HEK293 (cell line): Measurements from ENCODE around the gene DIDO1.

Experiments used
- CTCF ChIA-PET: fragments of 350-600 bp; formaldehyde crosslinking; extraction: SDS; loops from one replicate; lab custom pipeline; 2021; ENCODE audit warnings: antibody characterized with exemption; lab: Yijun Ruan, JAX
- POLR2A ChIA-PET: fragments of 300-600 bp; formaldehyde crosslinking; extraction: SDS; loops from one replicate; lab custom pipeline; 2020; ENCODE audit warnings: antibody characterized with exemption, inconsistent platforms; lab: Yijun Ruan, JAX
- H3K27ac ChIP-seq: fragments of 200-500 bp; sonication (Bioruptor generic); 2 replicates; pipeline ENCODE4 v1.5.1; 2014; ENCODE audit warnings: low read depth, low read length, control low read depth, inconsistent platforms; ENCODE audit errors: extremely low read depth
- H3K36me3 ChIP-seq, 2 experiments: fragments of 200-500 bp in 1 of 2; sonication (Bioruptor generic) in 1 of 2; 1 replicate in 1 of 2; 2 replicates in 1 of 2; pipeline ENCODE4 v1.5.1; 2014 to 2017; ENCODE audit warnings: inconsistent platforms in 2 of 2, low read length in 2 of 2; ENCODE audit not compliant: control insufficient read depth in 2 of 2, insufficient read depth in 1 of 2
- H3K4me1 ChIP-seq: fragments of 200-500 bp; sonication (Bioruptor generic); 2 replicates; pipeline ENCODE4 v1.5.1; 2014; ENCODE audit warnings: mild to moderate bottlenecking, low read length, inconsistent platforms; ENCODE audit not compliant: control insufficient read depth, insufficient read depth
- H3K4me3 ChIP-seq: 2 replicates; pipeline ENCODE4 v1.5.1; 2011; ENCODE audit warnings: low read depth, mild to moderate bottlenecking, control low read depth, low read length, moderate library complexity
- H3K9me3 ChIP-seq: fragments of 200-500 bp; sonication (Bioruptor generic); 2 replicates; pipeline ENCODE4 v1.5.1; 2014; ENCODE audit warnings: low read depth, low read length, inconsistent platforms; ENCODE audit not compliant: control insufficient read depth, insufficient read depth
- HOXC10 ChIP-seq: sonication (generic); formaldehyde crosslinking; IDR thresholded peaks from 2 replicates; pipeline ENCODE4 v1.8.1; 2023; ENCODE audit warnings: mild to moderate bottlenecking, missing genetic modification reagents
- KLF16 ChIP-seq: fragments of 450-650 bp; formaldehyde crosslinking; IDR thresholded peaks from 2 replicates; pipeline ENCODE4 v1.5.1; 2017; ENCODE audit warnings: missing biosample characterization, missing genetic modification characterization
- KLF7 ChIP-seq: fragments of 450-650 bp; formaldehyde crosslinking; IDR thresholded peaks from 2 replicates; pipeline ENCODE4 v1.5.1; 2016; ENCODE audit warnings: missing biosample characterization, missing genetic modification characterization, borderline replicate concordance
- MEIS1 ChIP-seq: sonication (generic); formaldehyde crosslinking; IDR thresholded peaks from 2 replicates; pipeline ENCODE4 v1.8.1; 2022; ENCODE audit warnings: missing genetic modification reagents, mild to moderate bottlenecking, borderline replicate concordance
- SCRT2 ChIP-seq: fragments of 450-650 bp; formaldehyde crosslinking; IDR thresholded peaks from 2 replicates; pipeline ENCODE4 v1.5.1; 2016; ENCODE audit warnings: missing biosample characterization, missing genetic modification characterization
- SP3 ChIP-seq: fragments of 450-650 bp; formaldehyde crosslinking; IDR thresholded peaks from 2 replicates; pipeline ENCODE4 v1.5.1; 2016; ENCODE audit warnings: missing biosample characterization, missing genetic modification characterization
- YY1 ChIP-seq: fragments of 450-650 bp; formaldehyde crosslinking; IDR thresholded peaks from 2 replicates; pipeline ENCODE4 v1.5.1; 2018; ENCODE audit warnings: missing biosample characterization, missing genetic modification characterization
- ZBTB17 ChIP-seq: fragments of 450-650 bp; formaldehyde crosslinking; IDR thresholded peaks from 2 replicates; pipeline ENCODE4 v1.5.1; 2016; ENCODE audit warnings: missing biosample characterization, missing genetic modification characterization
- ZBTB8A ChIP-seq: fragments of 450-650 bp; formaldehyde crosslinking; IDR thresholded peaks from 2 replicates; pipeline ENCODE4 v1.5.1; 2016; ENCODE audit warnings: missing biosample characterization, missing genetic modification characterization
- ZFP37 ChIP-seq: fragments of 450-650 bp; formaldehyde crosslinking; IDR thresholded peaks from 2 replicates; pipeline ENCODE4 v1.5.1; 2016; ENCODE audit warnings: missing biosample characterization, missing genetic modification characterization
- ZNF157 ChIP-seq: fragments of 450-650 bp; formaldehyde crosslinking; IDR thresholded peaks from 2 replicates; pipeline ENCODE4 v1.5.1; 2016; ENCODE audit warnings: missing biosample characterization, missing genetic modification characterization
- ZNF175 ChIP-seq: fragments of 450-650 bp; formaldehyde crosslinking; IDR thresholded peaks from 2 replicates; pipeline ENCODE4 v1.5.1; 2016; ENCODE audit warnings: missing biosample characterization, missing genetic modification characterization
- ZNF423 ChIP-seq: fragments of 450-650 bp; formaldehyde crosslinking; IDR thresholded peaks from 2 replicates; pipeline ENCODE4 v1.5.1; 2016; ENCODE audit warnings: missing biosample characterization, missing genetic modification characterization
- ZNF548 ChIP-seq: fragments of 450-650 bp; formaldehyde crosslinking; IDR thresholded peaks from 2 replicates; pipeline ENCODE4 v1.5.1; 2016; ENCODE audit warnings: missing biosample characterization, missing genetic modification characterization
- ZNF596 ChIP-seq: fragments of 450-650 bp; IDR thresholded peaks from 2 replicates; pipeline ENCODE4 v1.5.0; 2018; ENCODE audit warnings: missing biosample characterization, mild to moderate bottlenecking, missing genetic modification characterization, moderate library complexity
- ZNF843 ChIP-seq: fragments of 450-650 bp; formaldehyde crosslinking; IDR thresholded peaks from 2 replicates; pipeline ENCODE4 v1.5.1; 2016; ENCODE audit warnings: missing biosample characterization, missing genetic modification characterization
- TF ChIP-seq, protein P1 (sequence below): fragments of 450-650 bp; formaldehyde crosslinking; IDR thresholded peaks from 2 replicates; pipeline ENCODE4; 2016; ENCODE audit warnings: missing biosample characterization, missing genetic modification characterization
- TF ChIP-seq, protein P2 (sequence below): fragments of 450-650 bp; formaldehyde crosslinking; IDR thresholded peaks from 2 replicates; pipeline ENCODE4 v1.5.1; 2016; ENCODE audit warnings: missing biosample characterization, missing genetic modification characterization
- TF ChIP-seq, protein P3 (sequence below): IDR thresholded peaks from 2 replicates; pipeline ENCODE4 v1.6.1; 2011; ENCODE audit warnings: mild to moderate bottlenecking, low read depth, low read length, borderline replicate concordance
- TF ChIP-seq, protein P4 (sequence below): fragments of 450-650 bp; formaldehyde crosslinking; IDR thresholded peaks from 2 replicates; pipeline ENCODE4 v1.5.1; 2016; ENCODE audit warnings: missing biosample characterization, missing genetic modification characterization
- TF ChIP-seq, protein P5 (sequence below): fragments of 450-650 bp; formaldehyde crosslinking; IDR thresholded peaks from 2 replicates; pipeline ENCODE4 v1.5.1; 2016; ENCODE audit warnings: missing biosample characterization, missing genetic modification characterization

The DIDO1 gene

DNA sequence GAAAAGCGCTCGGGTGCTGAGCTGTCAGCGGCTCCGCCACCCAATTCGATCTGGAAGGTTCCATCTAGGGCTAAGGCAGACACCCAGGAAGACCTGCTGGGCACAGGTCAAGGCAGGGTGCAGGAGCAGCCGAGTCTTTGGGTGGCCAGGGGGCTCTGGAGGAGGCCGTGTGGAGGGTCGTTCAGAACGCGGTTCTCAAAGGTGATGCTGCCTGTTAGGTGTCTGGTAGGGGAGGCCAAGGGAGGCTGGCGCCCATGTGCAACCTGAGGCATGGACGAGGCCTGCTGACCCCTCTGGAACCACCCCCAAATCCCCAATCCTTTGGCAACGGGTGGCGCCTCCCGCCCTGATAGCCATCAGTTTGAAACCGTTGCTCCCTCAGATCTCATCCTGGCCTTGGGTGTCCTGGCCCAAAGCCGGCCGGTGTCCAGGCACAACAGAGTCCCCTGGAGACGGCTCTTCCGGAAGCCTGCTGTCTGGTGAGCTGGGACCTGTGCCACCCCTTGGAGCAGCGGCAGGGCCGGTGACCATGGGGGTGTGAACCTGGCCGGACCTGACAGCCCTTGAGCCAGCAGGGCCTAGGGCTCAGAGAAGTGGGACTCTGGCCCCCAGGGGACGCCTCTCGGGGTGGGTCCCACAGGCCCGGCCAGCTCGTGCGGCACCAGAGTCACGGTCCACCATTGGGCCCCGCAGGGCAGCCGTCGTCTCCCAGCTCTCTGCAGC is 36.7 kb upstream of the DIDO1 start:
- POLR2A ChIA-PET = no interaction called here
- TF ChIP-seq, protein P1, sequence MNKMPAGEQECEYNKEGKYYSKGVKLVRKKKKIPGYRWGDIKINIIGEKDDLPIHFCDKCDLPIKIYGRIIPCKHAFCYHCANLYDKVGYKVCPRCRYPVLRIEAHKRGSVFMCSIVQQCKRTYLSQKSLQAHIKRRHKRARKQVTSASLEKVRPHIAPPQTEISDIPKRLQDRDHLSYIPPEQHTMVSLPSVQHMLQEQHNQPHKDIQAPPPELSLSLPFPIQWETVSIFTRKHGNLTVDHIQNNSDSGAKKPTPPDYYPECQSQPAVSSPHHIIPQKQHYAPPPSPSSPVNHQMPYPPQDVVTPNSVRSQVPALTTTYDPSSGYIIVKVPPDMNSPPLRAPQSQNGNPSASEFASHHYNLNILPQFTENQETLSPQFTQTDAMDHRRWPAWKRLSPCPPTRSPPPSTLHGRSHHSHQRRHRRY = no peak
- TF ChIP-seq, all 188 proteins: peak for 0
- no peak overlapping the region for H3K27ac ChIP-seq
- H3K36me3 ChIP-seq = no peaks in the 10 kb centered on the region
- no peaks in the 10 kb centered on the region for H3K9me3 ChIP-seq
- no peaks in the 10 kb centered on the region for H3K4me1 ChIP-seq
- no peak overlapping the region for H3K4me3 ChIP-seq
- CTCF ChIA-PET = no interaction called here

DNA sequence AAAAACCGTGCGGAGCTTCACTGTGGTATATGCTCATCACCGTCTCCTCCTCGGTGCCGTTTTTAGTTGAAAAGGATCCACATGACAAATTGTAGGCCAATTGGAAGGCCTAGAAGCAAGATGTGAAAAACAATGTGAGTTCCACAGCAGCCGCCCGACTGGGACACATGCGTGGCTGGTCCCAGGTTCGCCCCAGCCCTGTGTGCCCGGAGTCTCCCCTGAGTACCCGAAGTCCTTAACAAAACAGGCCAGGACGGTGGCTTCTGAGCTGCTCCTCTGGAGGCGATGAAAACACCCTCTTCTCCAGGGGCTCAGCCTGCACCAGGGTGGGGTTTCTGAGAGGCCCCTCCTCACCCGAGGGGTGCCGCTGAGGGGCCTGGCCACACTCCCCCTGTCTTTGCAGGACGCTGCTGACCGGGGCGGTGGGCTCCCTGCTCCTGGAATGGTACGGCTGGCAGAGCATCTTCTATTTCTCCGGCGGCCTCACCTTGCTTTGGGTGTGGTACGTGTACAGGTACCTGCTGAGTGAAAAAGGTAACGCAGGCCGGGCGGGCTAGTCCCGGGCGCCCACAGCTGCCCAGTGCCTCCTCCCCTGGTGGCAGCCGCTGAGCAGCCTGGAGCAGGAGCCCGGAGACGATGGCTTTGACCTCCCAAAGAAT is 36.0 kb upstream of the DIDO1 start:
- TF ChIP-seq YY1 (tag by site-specific recombination) (no peak), ZBTB17 (tag by site-specific recombination) (no peak), ZNF157 (no peak), ZNF548 (tag by site-specific recombination) (no peak), MEIS1 (CRISPR knock-in tag) (no peak)
- Histone ChIP-seq H3K9me3 (no peaks in the 10 kb centered on the region), H3K4me3 (no peak overlapping the region), H3K36me3 (no peaks in the 10 kb centered on the region), H3K4me1 (no peaks in the 10 kb centered on the region), H3K27ac (no peak overlapping the region)
- CTCF ChIA-PET = interaction anchor here (1.5 kb wide), 1 partner anchor 8 kb away, joined by 3 read pairs; no protein-coding TSS in a partner anchor
- POLR2A ChIA-PET = no interaction called here

DNA sequence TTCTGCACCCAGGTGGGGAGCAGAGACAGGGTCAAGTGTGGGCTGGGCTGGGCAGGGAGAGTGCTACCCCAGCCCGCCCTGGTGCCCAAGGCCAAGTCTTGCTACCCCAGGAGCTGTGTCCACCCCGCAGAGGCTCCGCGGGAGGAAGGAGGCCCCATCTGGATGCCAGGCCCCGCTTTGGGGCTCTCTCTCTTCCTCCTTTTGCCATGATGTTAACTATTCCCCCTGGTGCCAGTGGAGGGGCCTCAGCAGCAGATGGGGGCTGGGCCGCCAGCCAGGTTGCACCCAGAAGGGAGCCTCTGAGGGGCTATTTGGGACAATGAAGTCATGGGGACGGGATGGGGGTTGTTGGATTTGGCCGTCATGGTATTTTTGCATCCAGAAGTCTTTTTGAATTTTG is 35.5 kb upstream of the DIDO1 start:
- Histone ChIP-seq H3K4me3 (no peak overlapping the region), H3K9me3 (no peaks in the 10 kb centered on the region), H3K4me1 (no peaks in the 10 kb centered on the region), H3K27ac (no peak overlapping the region), H3K36me3 (no peaks in the 10 kb centered on the region)
- TF ChIP-seq ZNF423 (tag by site-specific recombination) = no peak
- TF ChIP-seq, protein P2, sequence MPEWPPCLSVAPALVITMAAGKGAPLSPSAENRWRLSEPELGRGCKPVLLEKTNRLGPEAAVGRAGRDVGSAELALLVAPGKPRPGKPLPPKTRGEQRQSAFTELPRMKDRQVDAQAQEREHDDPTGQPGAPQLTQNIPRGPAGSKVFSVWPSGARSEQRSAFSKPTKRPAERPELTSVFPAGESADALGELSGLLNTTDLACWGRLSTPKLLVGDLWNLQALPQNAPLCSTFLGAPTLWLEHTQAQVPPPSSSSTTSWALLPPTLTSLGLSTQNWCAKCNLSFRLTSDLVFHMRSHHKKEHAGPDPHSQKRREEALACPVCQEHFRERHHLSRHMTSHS (tag by site-specific recombination) = no peak
- TF ChIP-seq ZNF843 (tag by site-specific recombination) = no peak
- TF ChIP-seq, protein P3, sequence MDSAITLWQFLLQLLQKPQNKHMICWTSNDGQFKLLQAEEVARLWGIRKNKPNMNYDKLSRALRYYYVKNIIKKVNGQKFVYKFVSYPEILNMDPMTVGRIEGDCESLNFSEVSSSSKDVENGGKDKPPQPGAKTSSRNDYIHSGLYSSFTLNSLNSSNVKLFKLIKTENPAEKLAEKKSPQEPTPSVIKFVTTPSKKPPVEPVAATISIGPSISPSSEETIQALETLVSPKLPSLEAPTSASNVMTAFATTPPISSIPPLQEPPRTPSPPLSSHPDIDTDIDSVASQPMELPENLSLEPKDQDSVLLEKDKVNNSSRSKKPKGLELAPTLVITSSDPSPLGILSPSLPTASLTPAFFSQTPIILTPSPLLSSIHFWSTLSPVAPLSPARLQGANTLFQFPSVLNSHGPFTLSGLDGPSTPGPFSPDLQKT = no peak
- no peak for TF ChIP-seq KLF16 (tag by site-specific recombination)
- TF ChIP-seq SP3 = no peak
- TF ChIP-seq ZFP37 (tag by site-specific recombination) = no peak
- TF ChIP-seq, protein P4, sequence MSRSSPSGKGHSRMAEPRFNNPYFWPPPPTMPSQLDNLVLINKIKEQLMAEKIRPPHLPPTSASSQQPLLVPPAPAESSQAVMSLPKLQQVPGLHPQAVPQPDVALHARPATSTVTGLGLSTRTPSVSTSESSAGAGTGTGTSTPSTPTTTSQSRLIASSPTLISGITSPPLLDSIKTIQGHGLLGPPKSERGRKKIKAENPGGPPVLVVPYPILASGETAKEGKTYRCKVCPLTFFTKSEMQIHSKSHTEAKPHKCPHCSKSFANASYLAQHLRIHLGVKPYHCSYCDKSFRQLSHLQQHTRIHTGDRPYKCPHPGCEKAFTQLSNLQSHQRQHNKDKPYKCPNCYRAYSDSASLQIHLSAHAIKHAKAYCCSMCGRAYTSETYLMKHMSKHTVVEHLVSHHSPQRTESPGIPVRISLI (tag by site-specific recombination) = no peak
- TF ChIP-seq ZNF596 (tag by site-specific recombination) = no peak
- TF ChIP-seq SCRT2 (tag by site-specific recombination) = no peak
- no peak for TF ChIP-seq ZNF175 (tag by site-specific recombination)
- TF ChIP-seq KLF7 (tag by site-specific recombination) = no peak
- no peak for TF ChIP-seq HOXC10 (CRISPR knock-in tag)
- TF ChIP-seq, protein P5, sequence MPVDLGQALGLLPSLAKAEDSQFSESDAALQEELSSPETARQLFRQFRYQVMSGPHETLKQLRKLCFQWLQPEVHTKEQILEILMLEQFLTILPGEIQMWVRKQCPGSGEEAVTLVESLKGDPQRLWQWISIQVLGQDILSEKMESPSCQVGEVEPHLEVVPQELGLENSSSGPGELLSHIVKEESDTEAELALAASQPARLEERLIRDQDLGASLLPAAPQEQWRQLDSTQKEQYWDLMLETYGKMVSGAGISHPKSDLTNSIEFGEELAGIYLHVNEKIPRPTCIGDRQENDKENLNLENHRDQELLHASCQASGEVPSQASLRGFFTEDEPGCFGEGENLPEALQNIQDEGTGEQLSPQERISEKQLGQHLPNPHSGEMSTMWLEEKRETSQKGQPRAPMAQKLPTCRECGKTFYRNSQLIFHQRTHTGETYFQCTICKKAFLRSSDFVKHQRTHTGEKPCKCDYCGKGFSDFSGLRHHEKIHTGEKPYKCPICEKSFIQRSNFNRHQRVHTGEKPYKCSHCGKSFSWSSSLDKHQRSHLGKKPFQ = no peak
- TF ChIP-seq ZBTB8A = no peak
- CTCF ChIA-PET = interaction anchor here (0.7 to 1.5 kb wide), 3 partner anchors 9 to 51 kb away, joined by 3 to 4 read pairs (median 3); no protein-coding TSS in a partner anchor
- POLR2A ChIA-PET = no interaction called here
